ENCODE data around the gene TESMIN. TPM values are rescaled to one million over a fixed set of nuclear protein-coding genes. Genes with fewer than 3 reads are reported as not detected.

TESMIN gene
- total RNA-seq, 2 donors from 2014 or later = 14.3 to 20.7 TPM

DNA sequence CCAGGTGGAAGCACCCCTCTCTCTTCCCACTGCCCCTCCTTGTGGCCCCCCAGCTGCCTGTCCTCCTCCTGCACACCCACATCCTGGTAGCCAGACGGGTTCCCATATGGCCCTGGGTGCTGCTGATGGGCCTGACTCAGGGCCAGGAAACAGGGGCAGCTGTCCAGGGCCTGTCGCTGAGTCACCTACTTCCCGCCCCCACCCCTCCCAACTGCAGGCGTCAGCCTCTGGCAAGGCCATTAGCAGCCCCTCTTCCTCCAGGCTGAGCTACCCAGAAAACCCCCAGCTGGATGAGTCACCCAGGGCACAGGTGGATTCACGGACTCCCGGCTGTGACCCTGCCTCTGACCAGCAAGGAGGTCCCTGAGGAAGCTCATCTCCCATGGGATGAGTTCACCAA is 73.9 kb downstream of the TESMIN start:
- H3K4me1 ChIP-seq = no peaks in the 10 kb centered on the region
- no peaks in the 10 kb centered on the region for H3K36me3 ChIP-seq
- intact Hi-C loops (cut with DNase I) = no loop called here
- TF ChIP-seq CTCF (IDR thresholded peaks at IDR 0.05) = no peak
- no peaks in the 10 kb centered on the region for H3K27me3 ChIP-seq
- no peak overlapping the region for H3K4me3 ChIP-seq
- no peak for DNase-seq
- no peaks in the 10 kb centered on the region for H3K9me3 ChIP-seq
- no peak overlapping the region for H3K9ac ChIP-seq (ENCODE audit: low read depth in 2 of 2, low read length in 2 of 2)
- H3K27ac ChIP-seq = no peak overlapping the region

- Histone ChIP-seq H3K27me3 (no peaks in the 10 kb centered on the region), H3K4me1 (no peaks in the 10 kb centered on the region), H3K4me3 (no peak overlapping the region), H3K36me3 (no peaks in the 10 kb centered on the region), H3K27ac (no peak overlapping the region), H3K9me3 (no peaks in the 10 kb centered on the region), H3K9ac (ENCODE audit: low read depth in 2 of 2, low read length in 2 of 2) (no peak overlapping the region)
- no peak for DNase-seq
- intact Hi-C loops (cut with DNase I) = no loop called here
- no peak for TF ChIP-seq CTCF (IDR thresholded peaks at IDR 0.05)
Measured at GRCh38 chr11:68674461-68674860, 76.9 kb downstream of the TESMIN start.

DNA sequence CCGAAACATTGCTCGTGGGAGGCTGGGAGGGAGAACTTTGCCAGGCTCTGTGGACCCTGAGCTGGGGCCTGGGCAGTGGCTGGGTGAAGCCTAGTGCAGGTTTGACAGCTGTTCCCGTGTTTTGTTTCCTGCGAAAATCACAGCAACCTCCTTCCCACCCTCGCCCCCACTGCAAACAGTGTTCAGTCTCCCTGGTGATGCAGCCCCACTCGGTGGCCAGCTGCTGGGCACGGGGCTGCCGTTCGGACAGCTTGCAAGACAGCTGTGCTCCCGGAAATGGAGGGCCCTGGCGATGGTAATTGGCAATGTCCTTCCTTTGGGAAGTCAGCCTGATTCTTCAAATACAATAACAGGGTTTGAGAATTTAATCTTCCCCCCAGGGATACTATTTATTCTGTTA is 77.3 kb downstream of the TESMIN start:
- intact Hi-C loops (cut with DNase I) = no loop called here
- H3K27ac ChIP-seq = no peak overlapping the region
- no peak for DNase-seq
- no peaks in the 10 kb centered on the region for H3K9me3 ChIP-seq
- no peaks in the 10 kb centered on the region for H3K4me1 ChIP-seq
- TF ChIP-seq CTCF (IDR thresholded peaks at IDR 0.05) = no peak
- no peaks in the 10 kb centered on the region for H3K36me3 ChIP-seq
- H3K4me3 ChIP-seq = no peak overlapping the region
- H3K27me3 ChIP-seq = no peaks in the 10 kb centered on the region
- no peak overlapping the region for H3K9ac ChIP-seq (ENCODE audit: low read depth in 2 of 2, low read length in 2 of 2)

DNA sequence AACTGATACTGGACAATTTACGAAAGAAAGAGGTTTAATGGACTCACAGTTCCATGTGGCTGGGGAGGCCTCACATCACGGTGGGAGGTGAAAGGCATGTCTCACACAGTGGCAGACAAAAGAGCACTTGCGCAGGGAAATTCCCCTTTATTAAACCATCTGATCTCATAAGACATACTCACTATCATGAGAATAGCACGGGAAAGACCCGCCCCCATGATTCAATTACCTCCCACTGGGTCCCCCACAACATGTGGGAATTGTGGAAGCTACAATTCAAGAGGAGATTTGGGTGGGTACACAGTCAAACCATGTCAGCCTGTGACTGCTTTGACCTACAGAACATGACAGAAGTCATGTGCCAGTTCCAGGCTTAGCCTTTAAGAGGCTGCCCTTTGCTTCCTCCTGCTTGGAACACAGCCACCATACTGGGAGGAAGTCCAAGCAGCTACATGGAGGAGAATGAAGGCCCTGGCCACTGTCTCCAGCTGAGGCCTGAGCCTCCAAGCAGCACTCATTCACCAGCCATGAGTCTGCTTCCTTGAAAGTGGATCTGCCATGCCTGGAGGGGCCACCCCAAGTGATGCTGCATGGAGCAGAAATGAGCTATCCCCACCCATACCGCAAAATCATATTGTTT is 77.9 kb downstream of the TESMIN start:
- intact Hi-C loops (cut with DNase I) = no loop called here
- Histone ChIP-seq H3K4me1 (no peaks in the 10 kb centered on the region), H3K36me3 (no peaks in the 10 kb centered on the region), H3K27ac (no peak overlapping the region), H3K27me3 (no peaks in the 10 kb centered on the region), H3K4me3 (no peak overlapping the region), H3K9me3 (no peaks in the 10 kb centered on the region), H3K9ac (ENCODE audit: low read depth in 2 of 2, low read length in 2 of 2) (no peak overlapping the region)
- no peak for TF ChIP-seq CTCF (IDR thresholded peaks at IDR 0.05)
- DNase-seq = no peak

- Histone ChIP-seq H3K36me3 (no peaks in the 10 kb centered on the region), H3K27ac (no peak overlapping the region), H3K4me1 (no peaks in the 10 kb centered on the region), H3K27me3 (no peaks in the 10 kb centered on the region), H3K4me3 (no peak overlapping the region), H3K9me3 (no peaks in the 10 kb centered on the region), H3K9ac (ENCODE audit: low read depth in 2 of 2, low read length in 2 of 2) (no peak overlapping the region)
- no peak for TF ChIP-seq CTCF (IDR thresholded peaks at IDR 0.05)
- intact Hi-C loops (cut with DNase I) = no loop called here
- no peak for DNase-seq
Measured at GRCh38 chr11:68670208-68670992, 80.9 kb downstream of the TESMIN start.

All from colonic mucosa (tissue), 4 donors.